GM19193 (cell line): ENCODE data around the gene TMEM202.

Experiments used
- POLR2A ChIP-seq: IDR thresholded peaks from 4 replicates; pipeline ENCODE4 v1.6.1; 2011; ENCODE audit not compliant: insufficient read depth, insufficient read length; ENCODE audit errors: extremely low read depth

Gene TMEM202

DNA sequence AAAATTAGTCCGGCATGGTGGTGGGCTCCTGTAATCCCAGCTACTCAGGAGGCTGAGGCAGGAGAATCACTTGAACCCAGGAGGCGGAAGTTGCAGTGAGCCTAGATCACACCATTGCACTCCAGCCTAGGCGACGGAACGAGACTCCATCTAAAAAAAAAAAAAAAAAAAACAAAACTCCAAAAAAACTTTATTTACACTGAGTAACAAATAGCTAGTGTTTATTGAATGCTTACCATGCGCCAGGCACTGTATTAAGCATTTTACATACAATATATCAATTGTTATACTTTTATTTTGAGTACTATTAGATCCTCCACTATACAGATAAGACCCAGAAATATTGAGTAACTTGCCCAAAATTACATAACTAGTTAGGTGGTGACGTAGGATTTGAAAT lies 58.6 kb downstream of the TMEM202 start:
- no peak for TF ChIP-seq POLR2A
